Mesendoderm (in vitro differentiated cells): Measurements from ENCODE around the gene FLCN. TPM values are rescaled to one million over a fixed set of nuclear protein-coding genes. Genes with fewer than 3 reads are reported as not detected.

Experiments
- DNase-seq: peaks from one replicate; pipeline ENCODE4 v3.0.0; 2013
- H2AK5ac ChIP-seq: 2 replicates; pipeline ENCODE4 v1.6.1; 2013; ENCODE audit warnings: low read length, inconsistent platforms
- H2BK120ac ChIP-seq: 2 replicates; pipeline ENCODE4 v1.6.1; 2013; ENCODE audit warnings: low read depth, mild to moderate bottlenecking, low read length, moderate library complexity, mixed read lengths
- H2BK15ac ChIP-seq: replicated peaks from 2 replicates; pipeline ENCODE4 v1.6.1; 2013; ENCODE audit warnings: low read depth, mild to moderate bottlenecking, moderate library complexity
- H2BK5ac ChIP-seq: 2 replicates; pipeline ENCODE4 v1.6.1; 2013; ENCODE audit warnings: low read length, inconsistent platforms
- H3K18ac ChIP-seq: 2 replicates; pipeline ENCODE4 v1.6.1; 2013; ENCODE audit warnings: mild to moderate bottlenecking, low read length, mixed read lengths
- H3K23ac ChIP-seq: one replicate; pipeline ENCODE4 v1.6.1; 2013; ENCODE audit warnings: low read length
- H3K27ac ChIP-seq: 2 replicates; pipeline ENCODE4 v1.5.1; 2013; ENCODE audit warnings: low read depth, mild to moderate bottlenecking, inconsistent platforms, low read length, moderate library complexity
- H3K27me3 ChIP-seq: 2 replicates; pipeline ENCODE4 v1.6.1; 2013; ENCODE audit warnings: low read length, control low read depth, mild to moderate bottlenecking, inconsistent platforms; ENCODE audit not compliant: insufficient read depth, poor library complexity
- H3K36me3 ChIP-seq: 2 replicates; pipeline ENCODE4 v1.6.1; 2013; ENCODE audit warnings: low read length, inconsistent platforms; ENCODE audit not compliant: control insufficient read depth, insufficient read depth
- H3K4ac ChIP-seq: one replicate; pipeline ENCODE4 v1.6.1; 2013; ENCODE audit warnings: low read depth, mild to moderate bottlenecking, low read length, moderate library complexity
- H3K4me1 ChIP-seq: 2 replicates; pipeline ENCODE4 v1.6.1; 2013; ENCODE audit warnings: low read depth, low read length, inconsistent platforms; ENCODE audit not compliant: control insufficient read depth
- H3K4me2 ChIP-seq: 2 replicates; pipeline ENCODE4 v1.6.1; 2013; ENCODE audit warnings: low read length
- H3K4me3 ChIP-seq: 2 replicates; pipeline ENCODE4 v1.5.1; 2013; ENCODE audit warnings: mild to moderate bottlenecking, low read length
- H3K56ac ChIP-seq: one replicate; pipeline ENCODE4 v1.6.1; 2013; ENCODE audit warnings: low read length
- H3K79me1 ChIP-seq: 2 replicates; pipeline ENCODE4 v1.6.1; 2013; ENCODE audit warnings: low read length, inconsistent platforms
- H3K79me2 ChIP-seq: 2 replicates; pipeline ENCODE4 v1.6.1; 2013; ENCODE audit warnings: mild to moderate bottlenecking, low read length; ENCODE audit not compliant: control insufficient read depth, insufficient read depth
- H3K9ac ChIP-seq: 2 replicates; pipeline ENCODE4 v1.6.1; 2013; ENCODE audit warnings: low read length, inconsistent platforms
- H4K5ac ChIP-seq: one replicate; pipeline ENCODE4 v1.6.1; 2013; ENCODE audit warnings: low read length
- H4K8ac ChIP-seq: one replicate; pipeline ENCODE4 v1.6.1; 2013; ENCODE audit warnings: low read depth, mild to moderate bottlenecking, control low read depth, low read length, moderate library complexity
- WGBS: extraction: QIAGEN DNeasy Blood & Tissue Kit; methylation state at CpG from one replicate; pipeline ENCODE4 v1.1.7; 2013; ENCODE audit warnings: low lambda C conversion rate, missing lambda C conversion rate; ENCODE audit not compliant: insufficient coverage; ENCODE audit errors: extremely low coverage; 5-methylcytosine and 5-hydroxymethylcytosine counted together
- small RNA-seq: library from polyadenylated mRNA; stranded (forward); fragments of <200 nt; extraction: miRNeasy Mini kit (QIAGEN cat#:217004); gene quantifications from one replicate; pipeline ENCODE3, GENCODE V24; 2013; ENCODE audit not compliant: insufficient read depth

FLCN gene

GRCh38 chr17:17164156-17164555 is 72.8 kb downstream of the FLCN start:
- Histone ChIP-seq H3K27me3 (no peaks in the 10 kb centered on the region), H3K56ac (no peak overlapping the region), H2BK120ac (no peak overlapping the region), H3K4me3 (no peak overlapping the region), H4K8ac (no peak overlapping the region), H2BK5ac (no peak overlapping the region), H3K36me3 (peaks cover 1% of the 10 kb centered on the region), H3K4me2 (no peak overlapping the region), H3K79me2 (no peaks in the 10 kb centered on the region), H2AK5ac (no peak overlapping the region), H2BK15ac (no peak overlapping the region), H3K9ac (no peak overlapping the region), H3K27ac (no peak overlapping the region), H3K4me1 (no peaks in the 10 kb centered on the region), H3K23ac (no peak overlapping the region), H3K4ac (no peak overlapping the region), H3K79me1 (no peaks in the 10 kb centered on the region), H3K18ac (no peak overlapping the region), H4K5ac (no peak overlapping the region)
- no CpG with 5 or more reads among the region's 25 CpGs for WGBS
- no peak for DNase-seq

Small RNAs within 50 kb of the gene (small RNA-seq; reads per million reads assigned to genes)
- not detected for gene RNU6-767P
